GM12878 (cell line): ENCODE results near the gene XPO6. TPM values are rescaled to one million over a fixed set of nuclear protein-coding genes. Genes with fewer than 3 reads are reported as not detected.

Experiments used
- ATAC-seq: fragments of 200-7000 bp; cut with Tn5 transposase; 3 replicates; pipeline ENCODE4 v1.9.1; 2020; ENCODE audit warnings: mild to moderate bottlenecking, moderate library complexity
- BruUV-seq: library from RNA; stranded (reverse); fragments of 400-500 nt; replicated peaks from 2 replicates; lab custom pipeline; 2021; lab: Mats Ljungman, UMichigan
- CTCF ChIA-PET: fragments of 300-600 bp; sonication (Branson Sonifier 250); formaldehyde crosslinking; extraction: SDS; loops from one replicate; lab custom pipeline; 2021; ENCODE audit warnings: inconsistent platforms; lab: Yijun Ruan, JAX
- POLR2A ChIA-PET: fragments of 350-600 bp; formaldehyde crosslinking; extraction: SDS; loops from one replicate; lab custom pipeline; 2021; ENCODE audit warnings: inconsistent platforms; lab: Charles Lee
- RAD21 ChIA-PET: fragments of 300-600 bp; sonication (Branson Sonifier 250); formaldehyde crosslinking; loops from one replicate; lab custom pipeline; 2023; ENCODE audit warnings: antibody characterized with exemption; ENCODE audit not compliant: unreplicated experiment; lab: Charles Lee
- SMC1A ChIA-PET: fragments of 300-600 bp; sonication (Branson Sonifier 250); formaldehyde crosslinking; loops from one replicate; lab custom pipeline; 2023; ENCODE audit not compliant: unreplicated experiment, uncharacterized antibody; lab: Charles Lee
- DNase-seq: peaks from one replicate; pipeline ENCODE4 v3.0.0-alpha.2; 2011; ENCODE audit warnings: low read depth, low spot score
- FAIRE-seq: peaks from 3 replicates; lab custom pipeline; 2011; peaks lifted over from hg19 to GRCh38; lab: Jason Lieb, UNC
- H2AFZ ChIP-seq: 2 replicates; pipeline ENCODE4 v1.6.0; 2011; ENCODE audit warnings: low read depth, low read length, control low read depth; ENCODE audit not compliant: control insufficient read depth
- H3K27ac ChIP-seq: 2 replicates; pipeline ENCODE4 v1.5.1; 2011; ENCODE audit warnings: control low read depth; ENCODE audit not compliant: control insufficient read depth, insufficient read depth
- H3K27me3 ChIP-seq, 2 experiments: replicated peaks in 1 of 2; 2 replicates each; pipeline versions ENCODE4 v1.6.0 to v1.6.1; 2011; ENCODE audit warnings: low read length in 1 of 2; ENCODE audit not compliant: control insufficient read depth in 2 of 2, insufficient read depth in 2 of 2
- H3K36me3 ChIP-seq, 2 experiments: 2 replicates each; pipeline ENCODE4 v1.5.1; 2011; ENCODE audit warnings: low read length in 1 of 2; ENCODE audit not compliant: control insufficient read depth in 2 of 2, insufficient read depth in 2 of 2
- H3K4me1 ChIP-seq: 2 replicates; pipeline ENCODE4 v1.6.1; 2011; ENCODE audit warnings: mild to moderate bottlenecking, low read length, moderate library complexity, mixed read lengths; ENCODE audit not compliant: control insufficient read depth, insufficient read depth
- H3K4me2 ChIP-seq: 2 replicates; pipeline ENCODE4 v1.6.0; 2011; ENCODE audit warnings: control low read depth; ENCODE audit not compliant: control insufficient read depth, insufficient read depth
- H3K4me3 ChIP-seq: fragments of 200-600 bp; sonication (generic); 2 replicates; pipeline ENCODE4 v1.5.1; 2016
- H3K79me2 ChIP-seq: 2 replicates; pipeline ENCODE4 v1.6.0; 2011; ENCODE audit warnings: low read length; ENCODE audit not compliant: control insufficient read depth, insufficient read depth
- H3K9ac ChIP-seq: 2 replicates; pipeline ENCODE4 v1.8.0; 2011; ENCODE audit warnings: low read length, control low read depth, mixed read lengths; ENCODE audit not compliant: control insufficient read depth, insufficient read depth
- H3K9me3 ChIP-seq: replicated peaks from 3 replicates; pipeline ENCODE4 v1.5.1; 2011; ENCODE audit warnings: mild to moderate bottlenecking, low read length; ENCODE audit not compliant: control insufficient read depth, insufficient read depth
- H4K20me1 ChIP-seq: 2 replicates; pipeline ENCODE4 v1.6.0; 2011; ENCODE audit not compliant: control insufficient read depth, insufficient read depth
- CBFB ChIP-seq: IDR thresholded peaks from 2 replicates; pipeline ENCODE4 v1.6.1; 2016; ENCODE audit warnings: antibody characterized with exemption, low read depth
- CREB1 ChIP-seq: IDR thresholded peaks from 2 replicates; pipeline ENCODE4 v1.6.1; 2012; ENCODE audit warnings: low read depth, mild to moderate bottlenecking, inconsistent platforms
- DPF2 ChIP-seq: fragments of 450-650 bp; IDR thresholded peaks from 2 replicates; pipeline ENCODE4 v1.6.1; 2017; ENCODE audit warnings: mild to moderate bottlenecking
- GATAD2B ChIP-seq: fragments of 450-650 bp; conservative IDR thresholded peaks from 2 replicates; pipeline ENCODE4 v1.6.1; 2017; ENCODE audit warnings: low read depth, mild to moderate bottlenecking, moderate library complexity
- IRF4 ChIP-seq: IDR thresholded peaks from 2 replicates; pipeline ENCODE4 v1.6.1; 2011; ENCODE audit warnings: low read depth, low read length
- NFIC ChIP-seq: IDR thresholded peaks from 2 replicates; pipeline ENCODE4 v1.6.1; 2012; ENCODE audit warnings: low read depth, mild to moderate bottlenecking, inconsistent platforms, low read length, moderate library complexity
- PML ChIP-seq: IDR thresholded peaks from 2 replicates; pipeline ENCODE4 v1.6.1; 2012; ENCODE audit warnings: low read length, inconsistent platforms
- POLR2A ChIP-seq: IDR thresholded peaks from 2 replicates; pipeline ENCODE4 v1.6.1; 2011; ENCODE audit warnings: low read depth, mild to moderate bottlenecking, low read length
- SMAD1 ChIP-seq: fragments of 450-650 bp; IDR thresholded peaks from 2 replicates; pipeline ENCODE4 v1.6.1; 2018; ENCODE audit warnings: mild to moderate bottlenecking, low read depth; ENCODE audit not compliant: partially characterized antibody
- SMARCA5 ChIP-seq: fragments of 450-650 bp; IDR thresholded peaks from 2 replicates; pipeline ENCODE4 v1.6.1; 2017; ENCODE audit warnings: mild to moderate bottlenecking
- ZBTB40 ChIP-seq: fragments of 450-650 bp; IDR thresholded peaks from 2 replicates; pipeline ENCODE4 v1.6.1; 2016; ENCODE audit warnings: mild to moderate bottlenecking, moderate library complexity, borderline replicate concordance
- WGBS: methylation state at CpG from one replicate; pipeline ENCODE4 v1.1.6; 2016; ENCODE audit warnings: low lambda C conversion rate; ENCODE audit not compliant: insufficient replicate concordance, insufficient coverage; ENCODE audit errors: missing lambda C conversion rate; 5-methylcytosine and 5-hydroxymethylcytosine counted together
- in situ Hi-C: fragments of 300-500 bp; cut with MboI; formaldehyde crosslinking; loops from 9 replicates; pipeline ENCODE4 v1.14.3; 2018; ENCODE audit warnings: mixed read lengths
- intact Hi-C: fragments of 100-400 bp; cut with micrococcal nuclease; formaldehyde crosslinking; loops from one replicate; pipeline ENCODE4 v1.14.2; 2022; ENCODE audit not compliant: unreplicated experiment
- polyA plus RNA-seq, 11 experiments: library from polyadenylated mRNA; depleted of rRNA in 4 of 11; unstranded in 6 of 11; stranded (reverse) in 5 of 11; fragments of >200 nt; fragmentation: Nextera tagmentation in 4 of 11; fragmentation: Illumina TruSeq in 1 of 11; extraction: Ambion mirVana in 4 of 11; extraction: Trizol in 1 of 11; gene quantifications; 1 replicate in 1 of 11; 2 replicates in 10 of 11; pipeline versions ENCODE4 v1.2.1 to v1.2.3, GENCODE V29; 2011 to 2016; ENCODE audit warnings: inconsistent platforms in 2 of 11, missing spikeins in 2 of 11, low read depth in 1 of 11
- total RNA-seq, 4 experiments: library from RNA; depleted of rRNA in 3 of 4; stranded (reverse); fragments of >200 nt in 3 of 4; fragmentation: Illumina TruSeq in 1 of 4; extraction: Trizol in 1 of 4; gene quantifications; 2 replicates each; pipeline versions ENCODE4 v1.2.1 to v1.2.3, GENCODE V29; 2013 to 2021
- TF ChIP-seq, protein P1 (sequence below): IDR thresholded peaks from 2 replicates; pipeline ENCODE4 v1.6.1; 2012; ENCODE audit warnings: low read depth, low read length, improper control_type of control experiment
- TF ChIP-seq, protein P2 (sequence below): fragments of 150-350 bp; IDR thresholded peaks from 2 replicates; pipeline ENCODE4 v1.6.1; 2016; ENCODE audit warnings: low read depth, low read length
- TF ChIP-seq, protein P3 (sequence below): fragments of 450-650 bp; formaldehyde crosslinking; IDR thresholded peaks from 2 replicates; pipeline ENCODE4 v1.4.0; 2022; ENCODE audit warnings: mild to moderate bottlenecking, moderate library complexity

Gene XPO6
- total and polyA plus RNA-seq, 10 of the 15 experiments (the other 5 are each of a cell fraction or from before 2014, with no cell fraction given): 9.9 to 246 (median 110) TPM

DNA sequence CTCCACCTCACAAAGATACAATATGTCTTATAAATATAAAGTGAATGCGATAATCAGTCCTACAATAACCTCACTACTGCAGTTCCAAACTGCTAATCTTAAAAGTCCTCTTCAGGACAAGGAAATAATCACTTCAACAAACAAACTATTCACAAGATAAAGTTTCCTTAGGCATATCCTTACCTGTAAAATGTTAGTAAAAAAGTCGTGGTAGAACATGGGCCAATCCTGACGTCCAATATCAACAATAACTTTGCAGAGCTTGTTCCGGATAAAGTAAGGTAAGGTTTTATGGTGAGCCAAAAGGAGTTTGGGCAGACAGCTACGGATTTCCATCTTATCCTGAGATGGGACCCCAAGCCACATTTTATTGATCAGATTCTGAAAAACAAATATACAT is 36.0 kb downstream of the XPO6 start:
- RAD21 ChIA-PET: no interaction called here
- Histone ChIP-seq H4K20me1 (0 out of 2 replicates have a peak, but pooled peaks cover 2% of the 10 kb centered on the region), H2AFZ (no peak overlapping the region), H3K27ac (no peak overlapping the region), H3K27me3 (no peaks in the 10 kb centered on the region), H3K9me3 (no peaks in the 10 kb centered on the region), H3K9ac (no peak overlapping the region), H3K4me1 (peaks cover 4% of the 10 kb centered on the region; the same call in 1 of the 2 replicates), H3K36me3 (peaks cover 15 to 35% of the 10 kb centered on the region in 2 experiments), H3K4me3 (no peak overlapping the region), H3K79me2 (peaks cover 63% of the 10 kb centered on the region), H3K4me2 (no peak overlapping the region)
- DNase-seq: no peak
- in situ Hi-C loops: no loop called here
- no peak for ATAC-seq
- CTCF ChIA-PET: interaction anchor here (0.7 to 1.3 kb wide), 2 partner anchors 9 to 17 kb away, joined by 3 to 4 read pairs; no protein-coding TSS in a partner anchor
- POLR2A ChIA-PET: interaction anchor here (1.2 kb wide), 1 partner anchor 25 kb away, joined by 3 read pairs; no protein-coding TSS in a partner anchor
- intact Hi-C loops: no loop called here
- no peak for FAIRE-seq
- no TSS peak for BruUV-seq
- WGBS: over 99% methylated on average over 5 of the region's 5 CpGs
- SMC1A ChIA-PET: interaction anchor here (0.6 to 1.2 kb wide), 6 partner anchors 14 to 35 kb away, joined by 3 to 5 read pairs (median 3); no protein-coding TSS in a partner anchor
- TF ChIP-seq ZBTB40: no peak
- no peak for TF ChIP-seq POLR2A
- no peak for TF ChIP-seq CREB1
- no peak for TF ChIP-seq DPF2
- TF ChIP-seq, protein P1, sequence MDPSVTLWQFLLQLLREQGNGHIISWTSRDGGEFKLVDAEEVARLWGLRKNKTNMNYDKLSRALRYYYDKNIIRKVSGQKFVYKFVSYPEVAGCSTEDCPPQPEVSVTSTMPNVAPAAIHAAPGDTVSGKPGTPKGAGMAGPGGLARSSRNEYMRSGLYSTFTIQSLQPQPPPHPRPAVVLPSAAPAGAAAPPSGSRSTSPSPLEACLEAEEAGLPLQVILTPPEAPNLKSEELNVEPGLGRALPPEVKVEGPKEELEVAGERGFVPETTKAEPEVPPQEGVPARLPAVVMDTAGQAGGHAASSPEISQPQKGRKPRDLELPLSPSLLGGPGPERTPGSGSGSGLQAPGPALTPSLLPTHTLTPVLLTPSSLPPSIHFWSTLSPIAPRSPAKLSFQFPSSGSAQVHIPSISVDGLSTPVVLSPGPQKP: no peak
- TF ChIP-seq IRF4: no peak
- TF ChIP-seq, protein P2, sequence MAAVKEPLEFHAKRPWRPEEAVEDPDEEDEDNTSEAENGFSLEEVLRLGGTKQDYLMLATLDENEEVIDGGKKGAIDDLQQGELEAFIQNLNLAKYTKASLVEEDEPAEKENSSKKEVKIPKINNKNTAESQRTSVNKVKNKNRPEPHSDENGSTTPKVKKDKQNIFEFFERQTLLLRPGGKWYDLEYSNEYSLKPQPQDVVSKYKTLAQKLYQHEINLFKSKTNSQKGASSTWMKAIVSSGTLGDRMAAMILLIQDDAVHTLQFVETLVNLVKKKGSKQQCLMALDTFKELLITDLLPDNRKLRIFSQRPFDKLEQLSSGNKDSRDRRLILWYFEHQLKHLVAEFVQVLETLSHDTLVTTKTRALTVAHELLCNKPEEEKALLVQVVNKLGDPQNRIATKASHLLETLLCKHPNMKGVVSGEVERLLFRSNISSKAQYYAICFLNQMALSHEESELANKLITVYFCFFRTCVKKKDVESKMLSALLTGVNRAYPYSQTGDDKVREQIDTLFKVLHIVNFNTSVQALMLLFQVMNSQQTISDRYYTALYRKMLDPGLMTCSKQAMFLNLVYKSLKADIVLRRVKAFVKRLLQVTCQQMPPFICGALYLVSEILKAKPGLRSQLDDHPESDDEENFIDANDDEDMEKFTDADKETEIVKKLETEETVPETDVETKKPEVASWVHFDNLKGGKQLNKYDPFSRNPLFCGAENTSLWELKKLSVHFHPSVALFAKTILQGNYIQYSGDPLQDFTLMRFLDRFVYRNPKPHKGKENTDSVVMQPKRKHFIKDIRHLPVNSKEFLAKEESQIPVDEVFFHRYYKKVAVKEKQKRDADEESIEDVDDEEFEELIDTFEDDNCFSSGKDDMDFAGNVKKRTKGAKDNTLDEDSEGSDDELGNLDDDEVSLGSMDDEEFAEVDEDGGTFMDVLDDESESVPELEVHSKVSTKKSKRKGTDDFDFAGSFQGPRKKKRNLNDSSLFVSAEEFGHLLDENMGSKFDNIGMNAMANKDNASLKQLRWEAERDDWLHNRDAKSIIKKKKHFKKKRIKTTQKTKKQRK: no peak
- TF ChIP-seq, protein P3, sequence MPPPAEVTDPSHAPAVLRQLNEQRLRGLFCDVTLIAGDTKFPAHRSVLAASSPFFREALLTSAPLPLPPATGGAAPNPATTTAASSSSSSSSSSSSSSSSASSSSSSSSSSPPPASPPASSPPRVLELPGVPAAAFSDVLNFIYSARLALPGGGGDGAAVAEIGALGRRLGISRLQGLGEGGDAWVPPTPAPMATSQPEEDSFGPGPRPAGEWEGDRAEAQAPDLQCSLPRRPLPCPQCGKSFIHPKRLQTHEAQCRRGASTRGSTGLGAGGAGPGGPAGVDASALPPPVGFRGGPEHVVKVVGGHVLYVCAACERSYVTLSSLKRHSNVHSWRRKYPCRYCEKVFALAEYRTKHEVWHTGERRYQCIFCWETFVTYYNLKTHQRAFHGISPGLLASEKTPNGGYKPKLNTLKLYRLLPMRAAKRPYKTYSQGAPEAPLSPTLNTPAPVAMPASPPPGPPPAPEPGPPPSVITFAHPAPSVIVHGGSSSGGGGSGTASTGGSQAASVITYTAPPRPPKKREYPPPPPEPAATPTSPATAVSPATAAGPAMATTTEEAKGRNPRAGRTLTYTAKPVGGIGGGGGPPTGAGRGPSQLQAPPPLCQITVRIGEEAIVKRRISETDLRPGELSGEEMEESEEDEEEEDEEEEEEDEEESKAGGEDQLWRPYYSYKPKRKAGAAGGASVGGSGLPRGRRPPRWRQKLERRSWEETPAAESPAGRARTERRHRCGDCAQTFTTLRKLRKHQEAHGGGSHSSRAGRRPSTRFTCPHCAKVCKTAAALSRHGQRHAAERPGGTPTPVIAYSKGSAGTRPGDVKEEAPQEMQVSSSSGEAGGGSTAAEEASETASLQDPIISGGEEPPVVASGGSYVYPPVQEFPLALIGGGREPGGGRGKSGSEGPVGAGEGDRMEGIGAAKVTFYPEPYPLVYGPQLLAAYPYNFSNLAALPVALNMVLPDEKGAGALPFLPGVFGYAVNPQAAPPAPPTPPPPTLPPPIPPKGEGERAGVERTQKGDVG (CRISPR knock-in tag): no peak
- no peak for TF ChIP-seq GATAD2B
- no peak for TF ChIP-seq CBFB
- TF ChIP-seq PML: no peak
- TF ChIP-seq SMAD1: no peak
- TF ChIP-seq NFIC: no peak
- TF ChIP-seq SMARCA5: no peak
